ENCODE measurements around the gene CCN6.

DNA sequence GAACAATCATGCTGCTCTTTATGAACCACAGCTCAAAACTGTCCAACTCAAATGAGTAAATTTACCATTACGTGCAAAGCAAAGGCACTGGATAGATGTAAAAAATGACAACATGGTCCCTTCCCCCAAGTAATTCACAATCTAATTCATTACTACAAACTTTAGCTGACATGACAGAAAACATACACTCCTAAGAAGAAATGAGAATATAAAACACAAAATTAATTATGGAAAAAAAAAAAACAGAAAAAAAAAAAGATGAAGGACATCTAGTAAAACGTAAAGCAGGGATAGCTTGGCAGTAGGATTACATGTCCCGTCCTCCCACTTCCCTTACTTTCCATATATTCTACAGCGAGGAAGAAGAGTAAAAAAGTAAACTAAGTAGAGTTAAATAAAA is 27.7 kb downstream of the CCN6 start:
- TF ChIP-seq, protein P1, sequence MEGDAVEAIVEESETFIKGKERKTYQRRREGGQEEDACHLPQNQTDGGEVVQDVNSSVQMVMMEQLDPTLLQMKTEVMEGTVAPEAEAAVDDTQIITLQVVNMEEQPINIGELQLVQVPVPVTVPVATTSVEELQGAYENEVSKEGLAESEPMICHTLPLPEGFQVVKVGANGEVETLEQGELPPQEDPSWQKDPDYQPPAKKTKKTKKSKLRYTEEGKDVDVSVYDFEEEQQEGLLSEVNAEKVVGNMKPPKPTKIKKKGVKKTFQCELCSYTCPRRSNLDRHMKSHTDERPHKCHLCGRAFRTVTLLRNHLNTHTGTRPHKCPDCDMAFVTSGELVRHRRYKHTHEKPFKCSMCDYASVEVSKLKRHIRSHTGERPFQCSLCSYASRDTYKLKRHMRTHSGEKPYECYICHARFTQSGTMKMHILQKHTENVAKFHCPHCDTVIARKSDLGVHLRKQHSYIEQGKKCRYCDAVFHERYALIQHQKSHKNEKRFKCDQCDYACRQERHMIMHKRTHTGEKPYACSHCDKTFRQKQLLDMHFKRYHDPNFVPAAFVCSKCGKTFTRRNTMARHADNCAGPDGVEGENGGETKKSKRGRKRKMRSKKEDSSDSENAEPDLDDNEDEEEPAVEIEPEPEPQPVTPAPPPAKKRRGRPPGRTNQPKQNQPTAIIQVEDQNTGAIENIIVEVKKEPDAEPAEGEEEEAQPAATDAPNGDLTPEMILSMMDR (IDR thresholded peaks at IDR 0.05): no peak
- TF ChIP-seq POLR2AphosphoS5 (IDR thresholded peaks at IDR 0.05) (no peak), EP300 (IDR thresholded peaks at IDR 0.05) (no peak), POLR2A (IDR thresholded peaks at IDR 0.05) (no peak)

Measured in sigmoid colon (tissue), 4 donors.